SU-DHL-6 (cell line): ENCODE measurements around the gene DUSP3.

Source experiments
- H2AFZ ChIP-seq: fragments of 200-600 bp; sonication (generic); 2 replicates; pipeline ENCODE4 v1.6.1; 2014; ENCODE audit warnings: low read depth, mild to moderate bottlenecking, moderate library complexity, mixed read lengths, antibody characterized with exemption, low read length; ENCODE audit not compliant: severe bottlenecking
- H3F3A ChIP-seq: fragments of 200-600 bp; shearing (Covaris generic); 2 replicates; pipeline ENCODE4 v1.6.0; 2016; ENCODE audit warnings: antibody characterized with exemption, mild to moderate bottlenecking; ENCODE audit not compliant: insufficient read depth
- H3K27ac ChIP-seq: fragments of 200-600 bp; sonication (generic); 2 replicates; pipeline ENCODE4 v1.5.1; 2016; ENCODE audit warnings: low read depth, mild to moderate bottlenecking, low read length, moderate library complexity, mixed read lengths
- H3K27me3 ChIP-seq: fragments of 200-600 bp; sonication (generic), shearing (Covaris generic); 2 replicates; pipeline ENCODE4 v1.6.0; 2014; ENCODE audit warnings: mild to moderate bottlenecking, low read length
- H3K36me3 ChIP-seq: fragments of 200-600 bp; sonication (generic); 2 replicates; pipeline ENCODE4 v1.6.1; 2014; ENCODE audit warnings: mild to moderate bottlenecking, low read length, mixed read lengths
- H3K4me2 ChIP-seq: fragments of 300-600, 200-600 bp; shearing (Covaris generic), sonication (generic); 2 replicates; pipeline ENCODE4 v1.6.0; 2014; ENCODE audit warnings: low read length, low read depth, mild to moderate bottlenecking; ENCODE audit not compliant: poor library complexity, severe bottlenecking
- H3K4me3 ChIP-seq: fragments of 200-600 bp; sonication (generic); 2 replicates; pipeline ENCODE4 v1.5.1; 2014; ENCODE audit warnings: antibody characterized with exemption, low read length, mild to moderate bottlenecking, mixed read lengths; ENCODE audit not compliant: insufficient read depth, poor library complexity, severe bottlenecking
- H3K79me2 ChIP-seq: fragments of 200-600 bp; sonication (generic); 2 replicates; pipeline ENCODE4 v1.6.1; 2014; ENCODE audit warnings: mild to moderate bottlenecking, low read length, moderate library complexity; ENCODE audit not compliant: insufficient read depth
- H3K9ac ChIP-seq: fragments of 200-600 bp; sonication (generic); 2 replicates; pipeline ENCODE4 v1.7.0; 2014; ENCODE audit warnings: mild to moderate bottlenecking, low read length
- H3K9me2 ChIP-seq: fragments of 200-600 bp; sonication (generic); replicated peaks from 2 replicates; pipeline ENCODE4 v1.6.1; 2014; ENCODE audit warnings: low read length; ENCODE audit not compliant: insufficient read depth
- H3K9me3 ChIP-seq: fragments of 200-600 bp; sonication (generic); 2 replicates; pipeline ENCODE4 v1.6.1; 2014; ENCODE audit warnings: low read length, mixed read lengths; ENCODE audit not compliant: insufficient read depth
- H4K20me1 ChIP-seq: fragments of 200-600 bp; sonication (generic); 2 replicates; pipeline ENCODE4 v1.6.1; 2014; ENCODE audit warnings: low read depth, mild to moderate bottlenecking, antibody characterized with exemption, low read length, moderate library complexity, mixed read lengths
- CTCF ChIP-seq: fragments of 200-600 bp; sonication (generic); IDR thresholded peaks from one replicate; pipeline ENCODE4 v1.5.1; 2017; ENCODE audit warnings: antibody characterized with exemption, mild to moderate bottlenecking, low read length, moderate library complexity; ENCODE audit not compliant: insufficient read depth, poor library complexity, severe bottlenecking
- EZH2phosphoT487 ChIP-seq: fragments of 200-600 bp; sonication (generic), shearing (Covaris generic); conservative IDR thresholded peaks from 2 replicates; pipeline ENCODE4 v1.6.1; 2018; ENCODE audit warnings: mild to moderate bottlenecking, antibody characterized with exemption, low read length, moderate library complexity, mixed read lengths

The DUSP3 gene

GRCh38 chr17:43756201-43756600 lies 22.6 kb downstream of the DUSP3 start:
- no peaks in the 10 kb centered on the region for H3K36me3 ChIP-seq
- no peak overlapping the region for H3K4me2 ChIP-seq
- H3K9me3 ChIP-seq, result no peaks in the 10 kb centered on the region
- H3F3A ChIP-seq, result no peaks in the 10 kb centered on the region
- no peaks in the 10 kb centered on the region for H3K79me2 ChIP-seq
- H3K9ac ChIP-seq, result no peak overlapping the region
- no peak overlapping the region for H3K4me3 ChIP-seq
- TF ChIP-seq EZH2phosphoT487, result no peak
- no peak for TF ChIP-seq CTCF
- no peaks in the 10 kb centered on the region for H3K9me2 ChIP-seq
- no peak overlapping the region for H2AFZ ChIP-seq
- H4K20me1 ChIP-seq, result no peaks in the 10 kb centered on the region
- no peaks in the 10 kb centered on the region for H3K27me3 ChIP-seq
- no peak overlapping the region for H3K27ac ChIP-seq

GRCh38 chr17:43755389-43755875 lies 23.3 kb downstream of the DUSP3 start:
- Histone ChIP-seq H3K9me2 (no peaks in the 10 kb centered on the region), H3K27ac (no peak overlapping the region), H3K9ac (no peak overlapping the region), H3K79me2 (no peaks in the 10 kb centered on the region), H3K36me3 (no peaks in the 10 kb centered on the region), H3K4me2 (no peak overlapping the region), H2AFZ (no peak overlapping the region), H3K4me3 (no peak overlapping the region), H3F3A (no peaks in the 10 kb centered on the region), H3K9me3 (no peaks in the 10 kb centered on the region), H4K20me1 (no peaks in the 10 kb centered on the region), H3K27me3 (no peaks in the 10 kb centered on the region)
- no peak for TF ChIP-seq EZH2phosphoT487
- no peak for TF ChIP-seq CTCF

GRCh38 chr17:43754947-43755346 lies 23.8 kb downstream of the DUSP3 start:
- no peak overlapping the region for H3K9ac ChIP-seq
- H3K27me3 ChIP-seq, result no peaks in the 10 kb centered on the region
- H3K79me2 ChIP-seq, result no peaks in the 10 kb centered on the region
- H3K4me2 ChIP-seq, result no peak overlapping the region
- TF ChIP-seq CTCF, result no peak
- TF ChIP-seq EZH2phosphoT487, result no peak
- H3K9me2 ChIP-seq, result no peaks in the 10 kb centered on the region
- no peak overlapping the region for H3K4me3 ChIP-seq
- H3F3A ChIP-seq, result no peaks in the 10 kb centered on the region
- H3K36me3 ChIP-seq, result no peaks in the 10 kb centered on the region
- no peak overlapping the region for H3K27ac ChIP-seq
- H4K20me1 ChIP-seq, result no peaks in the 10 kb centered on the region
- no peak overlapping the region for H2AFZ ChIP-seq
- H3K9me3 ChIP-seq, result no peaks in the 10 kb centered on the region
